H9 (cell line): ENCODE data around the gene RTP3. TPM values are rescaled to one million over a fixed set of nuclear protein-coding genes. Genes with fewer than 3 reads are reported as not detected.
A peak's percentile ranks its signal among the peaks of the same experiment; 100 is the strongest.

ENCODE experiments used
- DNase-seq: peaks from one replicate; pipeline ENCODE4 v3.0.0-alpha.2; 2017
- H2AFZ ChIP-seq: one replicate; pipeline ENCODE4 v1.6.1; 2013; ENCODE audit warnings: mild to moderate bottlenecking, low read length, control low read depth, moderate library complexity
- H2AK5ac ChIP-seq: 2 replicates; pipeline ENCODE4 v1.6.1; 2013; ENCODE audit warnings: low read length, control low read depth, mixed read lengths; ENCODE audit not compliant: insufficient read length
- H2BK120ac ChIP-seq: one replicate; pipeline ENCODE4 v1.6.1; 2013; ENCODE audit warnings: low read depth, mild to moderate bottlenecking, low read length, control low read depth, inconsistent platforms; ENCODE audit not compliant: poor library complexity, severe bottlenecking
- H2BK12ac ChIP-seq: 2 replicates; pipeline ENCODE4 v1.6.1; 2013; ENCODE audit warnings: low read length, control low read depth, mixed read lengths, low read depth; ENCODE audit not compliant: insufficient read length
- H2BK15ac ChIP-seq: 2 replicates; pipeline ENCODE4 v1.6.1; 2013; ENCODE audit warnings: low read depth, low read length, control low read depth
- H2BK20ac ChIP-seq: one replicate; pipeline ENCODE4 v1.6.1; 2013; ENCODE audit warnings: low read depth, mild to moderate bottlenecking, low read length, control low read depth, inconsistent platforms; ENCODE audit not compliant: poor library complexity, severe bottlenecking
- H2BK5ac ChIP-seq: 2 replicates; pipeline ENCODE4 v1.6.1; 2013; ENCODE audit warnings: low read length, control low read depth, mixed read lengths; ENCODE audit not compliant: insufficient read length
- H3K14ac ChIP-seq: 2 replicates; pipeline ENCODE4 v1.6.1; 2013; ENCODE audit warnings: low read length, control low read depth; ENCODE audit not compliant: insufficient read depth
- H3K18ac ChIP-seq: 2 replicates; pipeline ENCODE4 v1.6.1; 2013; ENCODE audit warnings: low read depth, mild to moderate bottlenecking, mixed read lengths, low read length, control low read depth; ENCODE audit not compliant: insufficient read length
- H3K23ac ChIP-seq: 2 replicates; pipeline ENCODE4 v1.6.1; 2013; ENCODE audit warnings: low read length, control low read depth, mixed read lengths, low read depth; ENCODE audit not compliant: insufficient read length
- H3K23me2 ChIP-seq: 2 replicates; pipeline ENCODE4 v1.6.1; 2013; ENCODE audit warnings: low read depth, mild to moderate bottlenecking, mixed read lengths, low read length, control low read depth; ENCODE audit not compliant: insufficient read length, poor library complexity, severe bottlenecking
- H3K27ac ChIP-seq: 2 replicates; pipeline ENCODE4 v1.5.1; 2013; ENCODE audit warnings: low read length, control low read depth, mixed read lengths, low read depth; ENCODE audit not compliant: insufficient read length
- H3K27me3 ChIP-seq: 2 replicates; pipeline ENCODE4 v1.6.1; 2013; ENCODE audit warnings: low read length, control low read depth, inconsistent platforms; ENCODE audit not compliant: insufficient read depth
- H3K4ac ChIP-seq: 2 replicates; pipeline ENCODE4 v1.6.1; 2013; ENCODE audit warnings: low read depth, mild to moderate bottlenecking, control low read depth, inconsistent platforms, low read length, moderate library complexity
- H3K4me1 ChIP-seq: 2 replicates; pipeline ENCODE4 v1.6.1; 2013; ENCODE audit warnings: low read length, control low read depth, inconsistent platforms; ENCODE audit not compliant: insufficient read depth
- H3K4me2 ChIP-seq: 2 replicates; pipeline ENCODE4 v1.6.1; 2013; ENCODE audit warnings: low read length, control low read depth, mixed read lengths; ENCODE audit not compliant: insufficient read length, insufficient read depth
- H3K56ac ChIP-seq: 2 replicates; pipeline ENCODE4 v1.6.1; 2013; ENCODE audit warnings: low read depth, mild to moderate bottlenecking, mixed read lengths, low read length, control low read depth; ENCODE audit not compliant: insufficient read length
- H3K79me1 ChIP-seq: 2 replicates; pipeline ENCODE4 v1.6.1; 2013; ENCODE audit warnings: low read depth, mild to moderate bottlenecking, moderate library complexity, low read length, control low read depth, inconsistent platforms; ENCODE audit not compliant: insufficient read depth, poor library complexity, severe bottlenecking
- H3K79me2 ChIP-seq: 2 replicates; pipeline ENCODE4 v1.6.1; 2013; ENCODE audit warnings: low read length, control low read depth, inconsistent platforms; ENCODE audit not compliant: insufficient read depth
- H3K9ac ChIP-seq: 2 replicates; pipeline ENCODE4 v1.6.1; 2013; ENCODE audit warnings: low read length, control low read depth, mixed read lengths; ENCODE audit not compliant: insufficient read length; ENCODE audit errors: extremely low read depth
- H3K9me3 ChIP-seq: one replicate; pipeline ENCODE4 v1.6.1; 2013; ENCODE audit warnings: low read depth, low read length, inconsistent platforms; ENCODE audit not compliant: control insufficient read depth
- H3T11ph ChIP-seq: one replicate; pipeline ENCODE4 v1.6.1; 2013; ENCODE audit warnings: mild to moderate bottlenecking, low read length, control low read depth, inconsistent platforms
- H4K20me1 ChIP-seq: one replicate; pipeline ENCODE4 v1.6.1; 2013; ENCODE audit not compliant: control insufficient read depth, insufficient read length, insufficient read depth
- H4K5ac ChIP-seq: 2 replicates; pipeline ENCODE4 v1.6.1; 2013; ENCODE audit warnings: low read depth, mild to moderate bottlenecking, mixed read lengths, low read length, control low read depth; ENCODE audit not compliant: insufficient read length
- H4K8ac ChIP-seq: replicated peaks from 2 replicates; pipeline ENCODE4 v1.6.1; 2013; ENCODE audit warnings: low read length, control low read depth, mixed read lengths, low read depth; ENCODE audit not compliant: insufficient read length
- H4K91ac ChIP-seq: 2 replicates; pipeline ENCODE4 v1.6.1; 2013; ENCODE audit warnings: low read depth, mild to moderate bottlenecking, moderate library complexity, mixed read lengths, low read length, control low read depth; ENCODE audit not compliant: insufficient read length
- H3K27ac Mint-ChIP-seq, 3 experiments: 2 replicates in 2 of 3; 3 replicates in 1 of 3; pipeline ENCODE4 v1.8.0; 2020 to 2021; ENCODE audit warnings: mixed read lengths in 3 of 3, mild to moderate bottlenecking in 1 of 3, moderate library complexity in 1 of 3
- H3K27me3 Mint-ChIP-seq: 2 replicates; pipeline ENCODE4 v1.8.0; 2021; ENCODE audit warnings: low read depth, mild to moderate bottlenecking, moderate library complexity, mixed read lengths
- H3K36me3 Mint-ChIP-seq, 3 experiments: 2 replicates in 2 of 3; 3 replicates in 1 of 3; pipeline ENCODE4 v1.8.0; 2020 to 2021; ENCODE audit warnings: low read depth in 3 of 3, mixed read lengths in 3 of 3; ENCODE audit not compliant: insufficient read depth in 1 of 3
- H3K4me1 Mint-ChIP-seq, 2 experiments: 2 replicates each; pipeline ENCODE4 v1.8.0; 2020; ENCODE audit warnings: mixed read lengths in 2 of 2
- H3K4me3 Mint-ChIP-seq, 2 experiments: 2 replicates in 1 of 2; 3 replicates in 1 of 2; pipeline ENCODE4 v1.8.0; 2020 to 2021; ENCODE audit warnings: mild to moderate bottlenecking in 2 of 2, mixed read lengths in 2 of 2, moderate library complexity in 1 of 2
- H3K9me3 Mint-ChIP-seq, 2 experiments: 2 replicates in 1 of 2; 3 replicates in 1 of 2; pipeline ENCODE4 v1.8.0; 2020; ENCODE audit warnings: mild to moderate bottlenecking in 2 of 2, mixed read lengths in 2 of 2, moderate library complexity in 1 of 2
- WGBS: extraction: QIAGEN DNeasy Blood & Tissue Kit; methylation state at CpG from one replicate; pipeline ENCODE4 v1.1.7; 2013; ENCODE audit warnings: missing lambda C conversion rate, low lambda C conversion rate, mixed read lengths; ENCODE audit not compliant: insufficient read length; ENCODE audit errors: extremely low coverage; 5-methylcytosine and 5-hydroxymethylcytosine counted together
- total RNA-seq: library from RNA; stranded (reverse); gene quantifications from 2 replicates; pipeline ENCODE4 v1.2.1, GENCODE V29; 2021
- TF ChIP-seq, protein P1 (sequence below): fragments of 200-600 bp; sonication (generic); conservative IDR thresholded peaks from 3 replicates; pipeline ENCODE4 v1.8.0; 2021; ENCODE audit warnings: antibody characterized with exemption, mild to moderate bottlenecking

Gene RTP3
- total RNA-seq, 1 experiment from 2014 or later = not detected

DNA sequence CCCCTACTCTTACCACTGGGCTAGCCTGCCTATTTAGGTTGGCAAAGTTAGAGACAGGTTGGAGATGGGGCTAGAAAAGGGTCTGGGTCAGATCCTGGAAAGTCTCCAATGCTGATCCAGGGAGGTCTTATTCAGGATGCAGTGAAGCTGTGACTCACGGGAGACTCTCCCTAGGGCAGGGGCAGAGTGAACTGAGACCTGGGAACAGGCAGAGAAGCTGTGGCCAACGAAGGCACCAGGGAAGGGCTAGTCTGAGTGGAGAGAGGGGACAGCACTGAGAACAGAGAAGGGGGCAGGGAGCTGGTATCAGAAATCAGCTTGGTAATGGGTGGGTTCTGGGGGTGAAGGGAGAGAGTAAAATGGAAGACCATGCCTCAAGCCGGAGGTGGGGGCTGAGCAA, 35.3 kb upstream of the RTP3 start:
- Mint-ChIP-seq H3K9me3 (peaks cover 0 to 8% of the 10 kb centered on the region in 2 experiments; a peak in 1 of 5 replicates), H3K4me1 (peaks cover 0 to 4% of the 10 kb centered on the region in 2 experiments; a peak in 2 of 4 replicates), H3K4me3 (no peak overlapping the region), H3K36me3 (no peaks in the 10 kb centered on the region), H3K27ac (no peak overlapping the region), H3K27me3 (peaks cover 12% of the 10 kb centered on the region)
- Histone ChIP-seq H3K79me1 (no peaks in the 10 kb centered on the region), H3K79me2 (no peaks in the 10 kb centered on the region), H3K4ac (no peak overlapping the region), H2BK20ac (no peak overlapping the region), H3K4me1 (no peaks in the 10 kb centered on the region), H4K91ac (no peak overlapping the region), H3K23ac (no peak overlapping the region), H4K5ac (no peak overlapping the region), H2AFZ (no peak overlapping the region), H3K23me2 (no peaks in the 10 kb centered on the region), H2BK5ac (no peak overlapping the region), H3T11ph (no peak overlapping the region), H3K27ac (no peak overlapping the region), H4K20me1 (no peaks in the 10 kb centered on the region), H4K8ac (no peak overlapping the region), H3K4me2 (no peak overlapping the region), H3K18ac (no peak overlapping the region), H2BK12ac (no peak overlapping the region), H3K56ac (no peak overlapping the region), H3K9ac (no peak overlapping the region), H2BK15ac (no peak overlapping the region), H2BK120ac (no peak overlapping the region), H3K9me3 (no peaks in the 10 kb centered on the region), H3K14ac (no peak overlapping the region), H3K27me3 (no peaks in the 10 kb centered on the region; the same call in 1 of the 2 replicates), H2AK5ac (no peak overlapping the region)
- TF ChIP-seq, protein P1, sequence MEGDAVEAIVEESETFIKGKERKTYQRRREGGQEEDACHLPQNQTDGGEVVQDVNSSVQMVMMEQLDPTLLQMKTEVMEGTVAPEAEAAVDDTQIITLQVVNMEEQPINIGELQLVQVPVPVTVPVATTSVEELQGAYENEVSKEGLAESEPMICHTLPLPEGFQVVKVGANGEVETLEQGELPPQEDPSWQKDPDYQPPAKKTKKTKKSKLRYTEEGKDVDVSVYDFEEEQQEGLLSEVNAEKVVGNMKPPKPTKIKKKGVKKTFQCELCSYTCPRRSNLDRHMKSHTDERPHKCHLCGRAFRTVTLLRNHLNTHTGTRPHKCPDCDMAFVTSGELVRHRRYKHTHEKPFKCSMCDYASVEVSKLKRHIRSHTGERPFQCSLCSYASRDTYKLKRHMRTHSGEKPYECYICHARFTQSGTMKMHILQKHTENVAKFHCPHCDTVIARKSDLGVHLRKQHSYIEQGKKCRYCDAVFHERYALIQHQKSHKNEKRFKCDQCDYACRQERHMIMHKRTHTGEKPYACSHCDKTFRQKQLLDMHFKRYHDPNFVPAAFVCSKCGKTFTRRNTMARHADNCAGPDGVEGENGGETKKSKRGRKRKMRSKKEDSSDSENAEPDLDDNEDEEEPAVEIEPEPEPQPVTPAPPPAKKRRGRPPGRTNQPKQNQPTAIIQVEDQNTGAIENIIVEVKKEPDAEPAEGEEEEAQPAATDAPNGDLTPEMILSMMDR = no peak
- DNase-seq = peak; percentile 23
- no CpG with 5 or more reads among the region's 3 CpGs for WGBS
